T47D (cell line): ENCODE results near the gene ATRN.
A peak's percentile ranks its signal among the peaks of the same experiment; 100 is the strongest.
"Not testable (repeated sequence)": the region's sequence is repeated elsewhere in the genome, so short reads cannot be mapped to it uniquely, and the experiment has no call there.

Experiments
- DNase-seq, 2 experiments: peaks; one replicate each; pipeline versions ENCODE4 v3.0.0 to v3.0.0-alpha.2; 2011 to 2012; ENCODE audit warnings: low read depth in 1 of 2, low spot score in 1 of 2
- JUND ChIP-seq: IDR thresholded peaks from 2 replicates; pipeline ENCODE4 v1.6.1; 2012; ENCODE audit warnings: low read depth
- in situ Hi-C: cut with HindIII; loops from 2 replicates; pipeline ENCODE4 v1.10.0; 2016; ENCODE audit warnings: low sequenced_read_pairs, low pct_unique_long_range_greater_than_20kb

Gene ATRN

DNA sequence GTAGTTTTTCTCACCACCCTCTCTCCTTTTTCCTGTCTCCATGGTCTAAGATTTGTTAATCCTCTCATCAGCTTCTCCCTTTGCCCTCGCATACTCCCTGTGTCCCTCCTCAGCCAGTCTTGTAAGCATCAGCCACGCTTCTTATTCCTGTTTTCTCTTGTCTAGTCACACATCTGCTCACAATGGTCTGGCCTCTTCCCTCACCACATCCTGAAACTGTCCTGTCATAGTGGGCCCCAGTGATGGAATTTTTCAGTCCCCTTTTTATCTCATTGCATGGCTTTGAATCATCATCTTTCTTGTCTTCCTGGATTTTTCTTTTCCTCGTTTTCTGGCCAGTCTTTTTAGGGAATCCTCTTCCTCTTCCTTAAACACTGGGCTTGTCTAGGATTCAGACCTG, 135.2 kb downstream of the ATRN start:
- no peak for TF ChIP-seq JUND
- no peak for DNase-seq
- in situ Hi-C loops = no loop called here

GRCh38 chr20:3611901-3612300, 141.1 kb downstream of the ATRN start:
- no peak for DNase-seq
- TF ChIP-seq JUND = no peak
- in situ Hi-C loops = no loop called here

DNA sequence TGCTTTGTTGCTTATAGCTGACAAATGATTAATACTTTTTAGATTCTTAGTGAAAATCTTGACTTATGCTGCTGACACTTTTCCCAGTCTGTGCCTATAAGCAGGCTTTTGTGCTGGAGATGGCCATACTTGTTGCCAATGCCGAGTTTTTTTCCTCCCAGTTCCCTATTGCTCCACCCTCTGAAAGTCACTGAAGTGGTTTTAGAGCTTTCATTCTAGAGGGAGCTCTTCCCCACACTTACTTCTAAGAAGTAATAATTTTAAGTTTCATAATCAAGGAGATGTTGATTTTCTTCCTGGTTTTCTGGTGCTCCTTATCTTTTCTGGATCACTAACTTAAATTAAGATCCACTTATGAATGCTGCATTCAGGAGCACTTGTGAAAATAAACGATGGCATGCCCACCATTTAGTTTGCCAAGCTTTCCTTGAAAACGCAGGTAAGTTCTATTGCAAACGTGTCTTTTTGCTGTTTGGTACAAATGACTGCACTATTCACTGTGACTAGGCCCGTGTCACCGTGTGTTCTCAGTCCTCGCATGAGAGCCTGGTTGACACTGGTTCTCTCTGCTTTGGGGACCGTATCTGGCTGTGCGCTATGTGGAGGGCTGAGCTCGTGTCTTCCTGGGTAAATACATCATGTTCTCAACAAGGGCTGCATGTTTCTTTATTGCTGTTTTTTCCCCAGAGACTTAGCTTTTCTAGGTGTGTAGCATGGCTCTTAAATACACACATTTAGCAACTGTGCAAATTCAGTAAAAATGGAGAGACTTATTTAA, 142.2 kb downstream of the ATRN start:
- TF ChIP-seq JUND = no peak
- peak in 1 of 2 experiments; percentile 34 for DNase-seq

GRCh38 chr20:3613821-3614440, 143.1 kb downstream of the ATRN start:
- DNase-seq = peak in 1 of 2 experiments; percentile 28
- no peak for TF ChIP-seq JUND
- in situ Hi-C loops = no loop called here

More for the DNA sequence above, 142.2 kb downstream of the ATRN start:
- in situ Hi-C loops = no loop called here

DNA sequence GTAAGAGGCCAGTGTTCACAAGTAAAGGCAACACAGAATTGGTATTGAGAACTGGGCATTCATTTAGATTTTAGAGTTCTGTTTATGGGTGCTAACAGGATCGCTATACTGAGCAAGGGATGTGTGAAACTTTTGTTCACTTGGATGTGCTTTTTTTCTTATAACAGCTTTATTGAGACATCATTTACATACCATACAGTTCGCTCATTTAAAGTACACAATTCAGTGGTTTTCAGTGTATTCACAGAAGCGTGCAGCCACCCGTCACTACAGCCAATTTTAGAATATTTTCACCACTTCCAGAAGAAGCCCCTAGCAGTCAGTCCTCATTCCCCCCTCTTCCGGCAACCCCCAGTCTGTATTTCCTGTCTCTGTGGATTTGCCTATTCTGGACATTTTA, 143.6 kb downstream of the ATRN start:
- TF ChIP-seq JUND = no peak
- DNase-seq = no peak
- in situ Hi-C loops = no loop called here

DNA sequence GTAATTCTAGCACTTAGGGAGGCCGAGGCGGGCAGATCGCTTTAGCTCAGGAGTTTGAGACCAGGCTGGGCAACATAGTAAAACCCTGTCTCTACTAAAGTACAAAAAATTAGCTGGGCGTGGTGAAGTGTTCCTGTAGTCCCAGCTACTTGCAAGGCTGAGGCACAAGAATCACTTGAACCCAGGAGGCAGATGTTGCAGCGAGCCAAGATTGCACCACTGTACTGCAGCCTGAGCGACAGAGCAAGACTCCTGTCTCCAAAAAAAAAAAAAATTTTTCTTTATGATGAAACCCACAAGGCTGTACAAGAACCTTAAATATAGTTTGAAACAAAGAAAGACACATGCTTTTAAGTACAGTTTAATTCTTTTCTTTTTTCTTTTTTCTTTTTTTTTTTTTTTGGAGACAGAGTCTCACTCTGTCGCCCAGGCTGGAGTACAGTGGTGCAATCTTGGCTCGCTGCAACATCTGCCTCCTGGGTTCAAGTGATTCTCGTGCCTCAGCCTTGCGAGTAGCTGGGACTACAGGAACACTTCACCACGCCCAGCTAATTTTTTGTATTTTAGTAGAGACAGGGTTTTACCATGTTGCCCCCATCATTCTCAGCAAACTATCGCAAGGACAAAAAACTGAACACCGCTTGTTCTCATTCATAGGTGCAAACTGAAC, 144.5 kb downstream of the ATRN start:
- in situ Hi-C loops, DNase-seq: not testable (repeated sequence)

DNA sequence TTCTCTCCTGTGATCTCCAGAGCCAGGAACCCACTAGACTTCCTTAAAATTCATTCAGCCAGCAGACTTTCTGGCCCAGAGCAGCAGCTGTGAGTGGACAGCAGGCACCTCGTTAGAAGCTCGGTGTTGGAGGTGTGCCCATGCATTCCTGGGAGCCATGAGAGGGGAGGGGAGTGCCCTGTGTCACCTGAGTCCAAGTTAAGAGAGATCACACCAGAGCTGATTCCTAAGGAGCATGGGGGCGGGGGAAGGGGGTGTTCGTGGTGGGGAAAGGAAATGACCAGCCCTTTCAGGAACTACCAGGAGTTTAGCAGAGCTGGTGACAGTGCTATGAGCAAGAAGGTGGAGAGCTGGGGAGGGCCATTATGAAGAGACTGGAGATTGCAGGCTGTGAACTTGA, 145.4 kb downstream of the ATRN start:
- peak in 1 of 2 experiments; percentile 14 for DNase-seq
- in situ Hi-C loops = no loop called here
- TF ChIP-seq JUND = no peak

DNA sequence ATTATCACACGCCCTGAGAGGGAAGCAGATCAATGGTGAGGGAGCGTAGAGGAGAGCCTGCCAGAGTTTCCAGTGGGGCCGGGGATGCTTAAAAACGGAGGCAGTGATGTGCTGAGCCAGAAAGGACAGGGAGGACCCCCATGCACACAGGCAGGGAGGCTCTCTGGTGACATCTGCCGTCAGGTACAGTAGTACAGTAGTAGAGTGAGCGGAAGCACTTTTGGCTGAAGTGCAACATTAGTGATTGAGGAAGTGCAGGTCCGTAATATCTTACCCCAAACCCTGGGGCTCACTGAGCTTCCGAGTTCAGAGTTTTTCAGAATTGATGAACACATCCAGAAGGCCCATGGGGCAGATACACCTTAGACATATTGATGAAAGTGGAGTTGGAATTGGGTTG, 150.3 kb downstream of the ATRN start:
- DNase-seq = no peak
- TF ChIP-seq JUND = no peak
- in situ Hi-C loops = no loop called here

GRCh38 chr20:3622406-3622805, 151.6 kb downstream of the ATRN start:
- no peak for TF ChIP-seq JUND

GRCh38 chr20:3627476-3627875, 156.7 kb downstream of the ATRN start:
- in situ Hi-C loops = no loop called here
- no peak for TF ChIP-seq JUND
- DNase-seq = no peak

More at GRCh38 chr20:3622406-3622805, 151.6 kb downstream of the ATRN start:
- DNase-seq = no peak
- in situ Hi-C loops = no loop called here

GRCh38 chr20:3628502-3629314, 157.9 kb downstream of the ATRN start:
- no peak for TF ChIP-seq JUND
- no peak for DNase-seq
- in situ Hi-C loops = no loop called here

- in situ Hi-C loops = no loop called here
- TF ChIP-seq JUND = no peak
- no peak for DNase-seq
Measured at GRCh38 chr20:3629893-3630292, 159.1 kb downstream of the ATRN start.
